Endothelial cell (in vitro differentiated cells): ENCODE data around the gene PCIF1. TPM values are rescaled to one million over a fixed set of nuclear protein-coding genes. Genes with fewer than 3 reads are reported as not detected.
A peak's percentile ranks its signal among the peaks of the same experiment; 100 is the strongest.

Experiments
- DNase-seq: peaks from one replicate; pipeline ENCODE4 v3.0.0; 2021; ENCODE audit warnings: low spot score
- H3K27ac Mint-ChIP-seq: one replicate; pipeline ENCODE4 v1.8.0; 2021; ENCODE audit warnings: mixed read lengths, inconsistent platforms; ENCODE audit not compliant: unreplicated experiment
- H3K27me3 Mint-ChIP-seq: one replicate; pipeline ENCODE4 v1.8.0; 2021; ENCODE audit warnings: mild to moderate bottlenecking, moderate library complexity, mixed read lengths, inconsistent platforms; ENCODE audit not compliant: unreplicated experiment
- H3K36me3 Mint-ChIP-seq: one replicate; pipeline ENCODE4 v1.8.0; 2021; ENCODE audit warnings: mild to moderate bottlenecking, low read depth, mixed read lengths, inconsistent platforms; ENCODE audit not compliant: unreplicated experiment
- H3K4me1 Mint-ChIP-seq: one replicate; pipeline ENCODE4 v1.8.0; 2021; ENCODE audit warnings: mild to moderate bottlenecking, mixed read lengths, inconsistent platforms; ENCODE audit not compliant: unreplicated experiment
- H3K4me3 Mint-ChIP-seq: one replicate; pipeline ENCODE4 v1.8.0; 2021; ENCODE audit warnings: mild to moderate bottlenecking, mixed read lengths, inconsistent platforms; ENCODE audit not compliant: unreplicated experiment
- H3K9me3 Mint-ChIP-seq: one replicate; pipeline ENCODE4 v1.8.0; 2021; ENCODE audit warnings: mixed read lengths, inconsistent platforms; ENCODE audit not compliant: unreplicated experiment
- CTCF ChIP-seq: fragments of 200-600 bp; sonication (generic); IDR thresholded peaks from one replicate; pipeline ENCODE4 v1.5.0; 2021; ENCODE audit warnings: antibody characterized with exemption; ENCODE audit not compliant: unreplicated experiment
- total RNA-seq: library from RNA; stranded (reverse); fragmentation: NEBNext Ultra II Directional; extraction: Animal tissue kit (Norgen Biotek cat#: 25700); gene quantifications from one replicate; pipeline ENCODE4 v1.2.1, GENCODE V29; 2021; ENCODE audit not compliant: unreplicated experiment

PCIF1 gene
- total RNA-seq, 1 donor from 2014 or later: 34.8 TPM

GRCh38 chr20:45962031-45962755, 27.7 kb downstream of the PCIF1 start:
- H3K36me3 Mint-ChIP-seq: peaks cover 49% of the 10 kb centered on the region
- DNase-seq: no peak
- no peak overlapping the region for H3K4me3 Mint-ChIP-seq
- no peaks in the 10 kb centered on the region for H3K9me3 Mint-ChIP-seq
- TF ChIP-seq CTCF: no peak
- H3K4me1 Mint-ChIP-seq: no peaks in the 10 kb centered on the region
- peaks cover 1% of the 10 kb centered on the region for H3K27me3 Mint-ChIP-seq
- H3K27ac Mint-ChIP-seq: no peak overlapping the region

- no peaks in the 10 kb centered on the region for H3K9me3 Mint-ChIP-seq
- H3K27me3 Mint-ChIP-seq: peaks cover 1% of the 10 kb centered on the region
- H3K4me3 Mint-ChIP-seq: no peak overlapping the region
- no peak overlapping the region for H3K27ac Mint-ChIP-seq
- no peaks in the 10 kb centered on the region for H3K4me1 Mint-ChIP-seq
- peaks cover 49% of the 10 kb centered on the region for H3K36me3 Mint-ChIP-seq
- no peak for TF ChIP-seq CTCF
- DNase-seq: no peak
These were observed 28.8 kb downstream of the PCIF1 start for GRCh38 chr20:45963059-45964005.

- Mint-ChIP-seq H3K27ac (no peak overlapping the region), H3K9me3 (no peaks in the 10 kb centered on the region), H3K4me1 (no peaks in the 10 kb centered on the region), H3K27me3 (no peaks in the 10 kb centered on the region), H3K4me3 (no peak overlapping the region), H3K36me3 (peaks cover 43% of the 10 kb centered on the region)
- DNase-seq: no peak
- no peak for TF ChIP-seq CTCF
These were observed 29.5 kb downstream of the PCIF1 start for GRCh38 chr20:45964006-45964400.

GRCh38 chr20:45965169-45966002, 30.9 kb downstream of the PCIF1 start:
- Mint-ChIP-seq H3K27ac (no peak overlapping the region), H3K36me3 (peaks cover 35% of the 10 kb centered on the region), H3K4me1 (peaks cover 6% of the 10 kb centered on the region), H3K9me3 (no peaks in the 10 kb centered on the region), H3K4me3 (peak overlapping the region; percentile 56), H3K27me3 (no peaks in the 10 kb centered on the region)
- no peak for DNase-seq
- TF ChIP-seq CTCF: no peak
